Fibroblast of skin of left quadriceps (primary cell): ENCODE results near the gene ZDHHC7.

Experiments used
- DNase-seq, 2 experiments: peaks; one replicate each; pipeline ENCODE4 v3.0.0-alpha.2; 2013; ENCODE audit warnings: low read depth in 2 of 2

ZDHHC7 gene

GRCh38 chr16:84964386-84965128 lies 46.8 kb downstream of the ZDHHC7 start:
- no peak for DNase-seq

- DNase-seq, result no peak
Measured at GRCh38 chr16:84963066-84963465, 48.3 kb downstream of the ZDHHC7 start.

GRCh38 chr16:84960942-84961341 lies 50.4 kb downstream of the ZDHHC7 start:
- no peak for DNase-seq

GRCh38 chr16:84959784-84960417 lies 51.4 kb downstream of the ZDHHC7 start:
- DNase-seq, result no peak

- no peak for DNase-seq
Measured at GRCh38 chr16:84959045-84959576, 52.2 kb downstream of the ZDHHC7 start.

GRCh38 chr16:84957792-84958191 lies 53.5 kb downstream of the ZDHHC7 start:
- DNase-seq, result no peak

- no peak for DNase-seq
Measured at GRCh38 chr16:84957192-84957591, 54.1 kb downstream of the ZDHHC7 start.

GRCh38 chr16:84955427-84955826 lies 55.9 kb downstream of the ZDHHC7 start:
- DNase-seq, result no peak

GRCh38 chr16:84953190-84953746 lies 58.1 kb downstream of the ZDHHC7 start:
- DNase-seq, result no peak

- DNase-seq, result peak; percentile 52 to 53
Measured at GRCh38 chr16:84952335-84953189, 58.8 kb downstream of the ZDHHC7 start.

- no peak for DNase-seq
Measured at GRCh38 chr16:84950906-84951305, 60.4 kb downstream of the ZDHHC7 start.

- DNase-seq, result no peak
Measured at GRCh38 chr16:84949772-84950436, 61.4 kb downstream of the ZDHHC7 start.

GRCh38 chr16:84948851-84949610 lies 62.3 kb downstream of the ZDHHC7 start:
- no peak for DNase-seq

- no peak for DNase-seq
Measured at GRCh38 chr16:84947996-84948850, 63.1 kb downstream of the ZDHHC7 start.

GRCh38 chr16:84947022-84947421 lies 64.3 kb downstream of the ZDHHC7 start:
- DNase-seq, result peak; percentile 45

- DNase-seq, result no peak
Measured at GRCh38 chr16:84943620-84944019, 67.7 kb downstream of the ZDHHC7 start.

- no peak for DNase-seq
Measured at GRCh38 chr16:84942786-84943185, 68.5 kb downstream of the ZDHHC7 start.

GRCh38 chr16:84941921-84942320 lies 69.4 kb downstream of the ZDHHC7 start:
- no peak for DNase-seq

- peak; percentile 44 for DNase-seq
Measured at GRCh38 chr16:84940670-84941551, 70.4 kb downstream of the ZDHHC7 start.
